ENCODE data around the gene CCR5.
A peak's percentile ranks its signal among the peaks of the same experiment; 100 is the strongest.

The CCR5 gene

DNA sequence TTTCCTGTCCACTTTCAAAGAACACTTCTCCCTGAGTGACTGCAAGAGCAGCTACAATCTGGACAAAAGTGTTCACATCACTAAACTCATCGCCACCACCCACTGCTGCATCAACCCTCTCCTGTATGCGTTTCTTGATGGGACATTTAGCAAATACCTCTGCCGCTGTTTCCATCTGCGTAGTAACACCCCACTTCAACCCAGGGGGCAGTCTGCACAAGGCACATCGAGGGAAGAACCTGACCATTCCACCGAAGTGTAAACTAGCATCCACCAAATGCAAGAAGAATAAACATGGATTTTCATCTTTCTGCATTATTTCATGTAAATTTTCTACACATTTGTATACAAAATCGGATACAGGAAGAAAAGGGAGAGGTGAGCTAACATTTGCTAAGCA, 38.1 kb downstream of the CCR5 start:
- no peak for DNase-seq (ENCODE audit: low spot score)

DNA sequence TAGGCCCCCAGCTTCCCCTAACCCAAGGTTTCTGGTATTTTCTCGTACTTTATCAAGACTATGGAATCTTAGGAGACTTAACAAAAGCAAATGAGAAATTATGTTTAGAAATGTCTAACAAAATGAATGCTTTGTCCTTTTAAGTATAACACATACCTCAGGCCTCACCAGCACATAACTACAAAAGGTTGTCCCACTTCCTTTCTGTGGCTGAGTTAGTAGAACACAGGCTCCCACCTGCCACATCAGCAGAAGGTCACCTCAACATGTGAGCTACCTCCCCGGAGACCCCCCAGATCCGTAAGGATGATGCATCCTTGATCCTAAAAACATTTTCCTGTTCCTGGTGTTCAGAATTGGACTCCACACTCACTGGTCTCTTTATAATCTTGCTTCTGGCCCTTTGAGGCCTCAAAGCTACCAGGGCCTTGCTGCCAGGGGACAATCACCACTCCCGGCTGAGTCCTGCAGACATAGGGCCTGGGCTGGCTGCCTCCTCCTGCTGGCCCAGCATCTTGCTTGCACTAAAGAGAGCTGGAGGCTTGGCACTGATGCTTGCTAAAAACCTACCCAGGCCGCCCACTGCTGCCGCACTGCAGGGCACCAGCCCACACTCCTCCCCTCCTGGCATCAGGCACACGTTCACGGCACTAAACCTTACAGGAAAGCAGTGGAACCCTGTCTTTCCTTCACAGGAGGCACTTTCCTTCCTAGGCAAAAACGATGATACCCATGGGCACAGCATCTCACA, 39.2 kb downstream of the CCR5 start:
- no peak for DNase-seq (ENCODE audit: low spot score)

DNA sequence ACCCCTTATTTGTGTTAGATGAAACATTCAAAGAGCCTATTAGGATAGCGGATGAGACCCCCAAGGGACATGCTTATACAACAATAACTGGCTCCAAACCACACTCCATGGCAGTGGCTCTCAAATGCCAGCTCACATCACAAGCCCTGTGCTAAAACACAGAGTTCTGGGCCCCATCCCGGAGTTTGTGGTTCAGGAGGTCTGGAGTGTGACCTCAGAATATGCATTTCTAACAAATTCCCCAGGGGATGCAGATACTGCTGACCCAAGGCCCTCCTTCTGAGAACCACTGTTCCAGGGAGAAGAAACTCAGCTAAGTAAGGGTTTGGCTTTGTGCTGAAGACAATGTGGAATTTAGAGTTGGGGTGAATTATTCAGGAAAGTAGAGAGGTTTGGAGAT, 39.9 kb downstream of the CCR5 start:
- no peak for DNase-seq (ENCODE audit: low spot score)

DNA sequence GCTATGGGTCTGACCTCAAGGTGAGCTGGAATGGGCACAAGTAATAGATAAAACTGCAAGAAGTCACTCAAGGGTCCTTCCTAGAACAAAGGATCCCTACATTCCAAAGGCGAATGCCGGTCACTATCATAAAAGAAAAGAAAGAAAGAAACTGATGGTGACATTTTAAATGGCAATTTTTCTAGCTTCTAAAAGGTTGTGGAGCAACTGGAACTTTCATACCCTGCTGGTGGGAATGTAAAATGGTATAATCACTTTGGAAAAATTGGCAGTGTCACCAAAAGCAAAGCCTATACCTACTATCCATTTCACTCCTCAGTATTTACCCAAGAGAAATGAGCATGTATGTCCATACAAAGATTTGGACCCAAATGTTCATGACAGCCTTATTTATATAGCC, 40.5 kb downstream of the CCR5 start:
- DNase-seq (ENCODE audit: low spot score): no peak

DNA sequence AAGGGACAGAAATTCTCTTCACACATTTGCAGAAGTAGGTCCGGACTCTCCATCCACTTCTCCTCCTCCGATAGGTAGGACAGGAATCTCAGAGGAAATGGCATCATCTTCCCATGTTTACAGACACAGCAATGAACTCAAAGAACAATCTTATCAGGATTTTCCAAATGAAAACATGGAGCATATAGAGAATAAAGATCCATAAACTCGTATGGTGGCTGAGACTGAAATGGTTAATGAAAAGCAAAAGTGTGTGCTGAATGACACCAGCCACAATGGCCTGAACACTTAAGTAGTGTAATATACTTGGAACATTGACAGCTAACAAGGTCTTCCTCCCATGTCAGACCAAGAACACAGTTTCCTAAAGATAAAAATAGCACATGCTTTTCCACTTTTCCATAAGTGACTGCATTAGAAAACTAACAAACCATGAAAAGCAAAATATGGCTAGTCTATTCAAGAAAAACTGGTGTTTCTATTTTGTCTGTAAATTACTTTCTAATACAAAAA, 42.1 kb downstream of the CCR5 start:
- DNase-seq (ENCODE audit: low spot score): no peak

DNA sequence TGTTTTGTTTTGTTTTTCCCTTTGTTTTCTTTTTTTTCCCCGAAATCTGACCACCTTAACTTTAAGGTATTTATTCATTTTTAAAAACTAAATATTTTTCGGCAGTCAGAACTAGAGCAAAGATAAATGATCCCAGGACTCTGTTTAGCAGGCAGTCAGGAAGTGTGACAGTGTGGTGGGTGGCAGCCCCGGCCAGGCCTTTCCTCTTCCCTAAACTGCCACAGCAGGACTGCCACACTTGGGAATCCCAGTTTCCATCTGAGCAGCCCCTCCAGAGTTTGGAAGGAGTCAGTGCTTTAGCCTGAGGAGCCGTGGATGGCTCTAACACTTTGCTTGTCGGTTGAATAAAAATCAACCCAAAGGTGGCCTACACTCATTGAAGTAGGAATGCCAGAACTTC, 43.2 kb downstream of the CCR5 start:
- no peak for DNase-seq (ENCODE audit: low spot score)

DNA sequence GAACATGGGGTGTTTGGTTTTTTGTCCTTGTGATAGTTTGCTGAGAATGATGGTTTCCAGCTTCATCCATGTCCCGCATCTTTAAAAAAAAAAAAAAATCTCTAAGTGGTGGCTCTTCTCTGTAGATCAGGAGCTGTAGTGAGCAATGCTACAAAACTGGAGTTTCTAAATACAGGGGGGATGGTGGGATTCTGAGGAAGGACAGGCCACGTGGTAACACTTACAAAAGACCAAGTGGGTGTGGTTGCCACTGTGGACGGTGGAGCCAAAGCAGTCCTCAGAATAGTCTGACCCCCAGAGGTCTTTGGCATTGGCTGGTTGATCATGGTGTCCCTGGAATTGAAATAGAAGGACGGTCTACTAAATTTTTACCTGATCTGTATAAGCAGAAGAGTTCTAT, 44.0 kb downstream of the CCR5 start:
- DNase-seq (ENCODE audit: low spot score): no peak

DNA sequence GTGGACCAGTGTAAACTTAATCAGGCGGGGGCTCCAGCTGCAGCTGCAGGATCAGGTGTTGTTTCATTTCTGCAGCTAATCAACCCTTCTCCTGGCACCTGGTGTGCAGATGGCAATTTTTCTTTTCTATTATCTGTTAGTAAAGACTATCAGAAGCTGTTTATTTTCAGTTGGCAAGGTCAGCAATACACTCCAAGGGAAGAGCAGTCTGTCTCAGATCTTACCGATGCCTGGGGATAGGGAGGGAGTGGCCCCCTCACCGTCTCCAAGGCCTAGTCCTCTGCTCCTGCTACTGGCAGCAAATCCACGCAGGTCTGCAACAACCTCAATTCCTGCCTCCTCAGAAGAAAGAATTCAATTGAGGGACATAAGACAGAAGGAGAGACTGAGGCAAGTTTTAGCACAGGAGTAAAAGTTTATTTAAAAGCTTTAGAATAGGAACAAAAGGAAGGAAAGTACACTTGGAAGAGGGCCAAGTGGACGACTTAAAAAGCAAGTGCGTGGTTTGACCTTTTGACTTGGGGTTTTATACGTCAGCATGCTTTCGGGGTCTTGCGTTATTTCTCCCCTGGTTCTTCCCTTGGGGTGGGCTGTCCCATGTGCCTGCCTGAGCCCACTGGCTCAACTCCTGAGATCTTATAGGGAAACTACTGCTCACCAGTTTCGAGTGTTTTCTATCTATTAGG, 45.5 kb downstream of the CCR5 start:
- no peak for DNase-seq (ENCODE audit: low spot score)

DNA sequence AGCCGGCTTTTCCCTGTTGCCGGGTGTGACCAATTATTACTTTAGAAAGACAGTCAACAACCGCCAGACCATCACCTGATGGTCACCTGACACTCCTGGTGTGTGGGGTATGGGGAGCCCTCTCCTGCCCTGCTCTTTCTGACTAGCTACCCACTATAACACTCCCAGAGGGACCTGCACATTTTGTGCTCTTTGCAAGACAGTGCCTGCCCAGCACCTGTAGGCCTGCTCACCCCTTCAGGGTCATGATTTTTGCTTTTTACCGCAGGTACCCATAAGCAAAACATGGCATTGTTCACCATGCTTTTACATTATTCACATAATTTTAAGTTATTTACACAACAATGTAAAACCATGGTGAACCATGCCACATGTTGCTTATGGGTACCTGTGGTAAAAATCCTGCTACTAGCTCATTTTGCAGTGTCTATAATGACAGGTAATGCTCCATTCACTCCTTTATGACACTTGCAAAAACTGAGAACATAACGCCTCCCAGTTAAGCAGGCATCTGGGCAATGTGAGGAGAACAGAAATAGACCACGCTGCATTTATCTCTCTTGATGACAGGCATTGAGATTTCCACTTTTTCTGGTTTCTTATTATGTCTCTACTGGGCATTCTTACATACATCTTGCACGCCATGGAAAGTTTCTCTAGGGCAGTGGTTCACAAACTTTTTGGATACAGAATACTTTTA, 46.2 kb downstream of the CCR5 start:
- no peak for DNase-seq (ENCODE audit: low spot score)

DNA sequence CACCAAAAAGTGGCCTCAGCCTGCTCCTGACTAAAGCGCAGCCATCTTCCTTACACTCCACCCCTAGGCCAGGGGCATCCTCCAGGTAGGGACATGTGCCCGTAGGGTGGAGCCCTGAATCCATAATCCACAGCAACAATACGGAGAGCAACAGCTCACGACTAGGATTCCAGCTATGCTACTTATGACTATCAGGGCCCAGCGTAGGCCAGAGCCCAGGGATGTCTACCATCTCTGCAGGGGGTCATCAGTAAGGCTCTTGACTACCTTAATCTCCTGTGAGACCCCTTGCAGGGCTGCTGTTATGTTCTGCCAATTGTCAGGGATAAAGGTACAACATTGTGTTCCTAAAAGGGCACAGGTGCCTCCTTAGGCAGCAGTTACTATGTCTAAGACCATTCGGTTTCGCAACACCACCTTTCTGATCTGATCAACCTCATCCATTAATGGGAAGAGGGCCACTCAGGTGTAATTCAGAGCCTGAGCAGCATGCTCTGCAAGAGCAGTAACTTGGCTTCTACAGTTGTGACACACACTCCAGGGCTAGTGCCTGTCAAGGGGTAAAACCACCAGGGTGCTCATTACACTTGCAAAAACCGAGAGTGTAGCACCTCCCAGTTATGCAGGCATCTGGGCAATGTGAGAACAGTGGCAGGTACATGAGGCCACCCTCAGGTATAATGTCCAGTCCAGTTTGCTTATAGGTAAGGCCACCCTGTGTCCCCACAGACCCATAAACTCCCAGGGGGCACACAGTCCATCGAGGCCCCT, 47.3 kb downstream of the CCR5 start:
- no peak for DNase-seq (ENCODE audit: low spot score)

DNA sequence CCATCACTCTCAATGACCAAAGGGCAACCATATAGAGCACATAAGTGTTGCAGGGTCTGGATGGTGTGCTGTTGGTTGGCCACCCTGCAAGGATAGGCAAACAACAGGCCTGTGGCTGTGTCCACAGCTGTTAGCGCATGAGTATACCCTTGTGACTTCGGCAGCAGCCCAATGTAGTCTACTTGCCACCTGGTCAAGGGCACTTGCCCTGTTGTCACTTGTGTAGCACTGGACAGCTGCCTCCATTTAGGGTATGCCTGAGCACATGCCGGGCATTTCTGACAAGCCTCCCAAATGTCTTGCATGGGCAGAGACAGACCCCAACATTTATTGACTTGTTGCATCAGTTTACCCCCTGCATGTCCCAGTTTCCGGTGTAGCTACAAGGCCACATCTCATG, 49.1 kb downstream of the CCR5 start:
- DNase-seq (ENCODE audit: low spot score): no peak

DNA sequence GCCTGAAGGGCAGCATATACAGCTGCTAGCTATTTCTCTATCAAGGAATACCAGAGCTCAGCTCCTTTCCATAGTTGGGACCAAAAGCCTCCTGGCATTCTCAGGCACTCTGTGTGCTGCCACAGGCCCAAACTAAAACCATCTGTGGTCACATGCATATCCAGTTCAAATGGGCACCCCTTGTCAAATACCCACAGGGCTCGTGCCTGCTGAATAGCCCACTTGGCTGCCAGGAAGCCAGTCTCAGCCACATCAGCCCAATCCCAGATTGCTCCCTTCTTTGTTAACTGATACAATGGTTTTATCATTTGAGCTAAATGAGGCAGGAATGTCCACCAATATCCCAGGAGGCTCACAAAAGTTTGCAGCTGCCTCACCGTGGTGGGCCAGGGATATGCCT, 50.2 kb downstream of the CCR5 start:
- no peak for DNase-seq (ENCODE audit: low spot score)

DNA sequence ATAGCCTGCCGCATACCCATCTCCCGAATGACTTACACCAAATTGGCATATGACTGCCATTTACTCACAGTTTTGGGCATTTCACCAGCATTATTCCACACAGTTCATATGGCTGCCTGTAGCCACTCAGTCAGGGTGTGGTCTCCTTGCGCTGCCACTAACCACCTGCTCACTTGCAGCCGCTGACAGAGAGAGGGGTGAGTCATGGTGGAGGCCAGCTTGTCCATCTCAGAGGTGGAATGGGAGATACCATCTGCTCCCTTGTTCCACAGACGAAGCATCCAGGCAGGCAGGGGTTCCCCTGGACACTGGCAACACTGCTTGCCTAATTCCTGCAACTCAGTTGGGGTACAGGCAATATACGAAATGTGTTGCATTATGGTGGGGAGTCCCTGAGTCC, 51.9 kb downstream of the CCR5 start:
- DNase-seq (ENCODE audit: low spot score): peak; percentile 34

DNA sequence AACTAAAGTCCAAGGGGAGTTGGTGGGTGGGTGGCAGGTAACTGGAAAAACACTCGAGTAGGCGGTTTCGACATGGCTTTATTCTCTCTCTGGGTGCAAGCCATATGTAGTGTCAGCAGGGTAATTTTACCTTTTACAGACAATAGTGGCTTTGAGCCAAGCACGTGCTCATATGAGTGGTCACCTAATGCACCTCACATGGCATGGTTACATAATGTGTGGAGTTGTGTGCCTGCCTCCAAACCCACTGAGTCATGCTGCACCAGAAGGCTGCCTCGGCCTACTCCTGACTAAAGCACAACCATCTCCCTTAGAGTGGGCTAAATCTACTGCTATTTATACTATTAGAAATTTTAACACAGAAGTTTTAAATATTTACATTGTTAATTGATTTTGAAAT, 52.8 kb downstream of the CCR5 start:
- DNase-seq (ENCODE audit: low spot score): peak; percentile 37

Measured in RKO (cell line).